Colonic mucosa (tissue), 4 donors: ENCODE data around the gene KLHL11. TPM values are rescaled to one million over a fixed set of nuclear protein-coding genes. Genes with fewer than 3 reads are reported as not detected.

Source experiments
- DNase-seq: peaks from one replicate; pipeline ENCODE4 v3.0.0-alpha.2; 2020
- H3K27ac ChIP-seq: fragments of 200-600 bp; one replicate; pipeline ENCODE4 v1.8.0; 2021
- H3K27me3 ChIP-seq: fragments of 200-600 bp; one replicate; pipeline ENCODE4 v1.8.0; 2021
- H3K36me3 ChIP-seq: fragments of 200-600 bp; one replicate; pipeline ENCODE4 v1.8.0; 2021
- H3K4me1 ChIP-seq: fragments of 200-600 bp; one replicate; pipeline ENCODE4 v1.8.0; 2021; ENCODE audit warnings: mild to moderate bottlenecking
- H3K4me3 ChIP-seq: fragments of 200-600 bp; one replicate; pipeline ENCODE4 v1.8.0; 2021
- H3K9ac ChIP-seq, 2 donors: one replicate each; pipeline ENCODE4 v1.7.0; 2013; ENCODE audit warnings: control low read depth in 2 of 2, low read depth in 2 of 2, low read length in 2 of 2
- H3K9me3 ChIP-seq: fragments of 200-600 bp; one replicate; pipeline ENCODE4 v1.8.0; 2021
- CTCF ChIP-seq: fragments of 200-600 bp; IDR thresholded peaks from one replicate; pipeline ENCODE4 v1.8.0; 2022; ENCODE audit warnings: antibody characterized with exemption, mild to moderate bottlenecking
- intact Hi-C: fragments of 100-400 bp; cut with DNase I; formaldehyde crosslinking; loops from one replicate; pipeline ENCODE4 v1.14.1; 2022
- total RNA-seq, 2 donors: library from RNA; stranded (reverse); fragmentation: NEBNext Ultra II Directional in 1 of 2; extraction: Animal tissue kit (Norgen Biotek cat#: 25700) in 1 of 2; gene quantifications; one replicate each; pipeline ENCODE4 v1.2.1, GENCODE V29; 2021
- donor health status: healthy.
- donor health status: DM: no; HTN: no; CAD: no.
- donor health status: DM: no; HTN: no; CAD: no.

KLHL11 gene
- total RNA-seq, 2 donors from 2014 or later: 10.0 to 14.0 TPM

DNA sequence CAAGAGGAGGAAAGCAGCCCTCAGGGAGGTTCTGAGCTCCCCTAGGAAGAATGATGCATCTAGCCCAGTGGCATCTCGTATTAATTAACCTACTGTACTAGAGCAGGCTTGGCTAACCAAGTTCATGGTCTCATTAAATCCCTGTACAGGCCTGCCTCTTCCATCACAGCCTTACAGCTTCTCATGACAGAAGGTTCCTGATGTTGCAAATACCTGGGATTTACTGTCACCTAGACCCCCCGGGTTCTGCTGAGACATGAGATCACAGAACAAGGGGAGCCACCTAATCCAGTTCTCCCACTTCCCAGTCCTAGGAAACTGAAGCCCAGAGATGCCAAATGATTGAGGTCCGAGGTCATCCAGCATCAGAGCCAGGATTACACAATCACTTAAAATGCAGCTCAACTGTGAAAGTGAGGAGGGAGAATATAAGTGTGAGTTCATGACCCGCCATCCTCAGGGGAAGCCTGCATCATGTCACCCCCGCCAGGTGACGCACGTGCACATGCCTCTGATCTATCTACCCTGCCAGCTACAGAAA lies 29.6 kb upstream of the KLHL11 start:
- Histone ChIP-seq H3K9ac (no peak overlapping the region), H3K9me3 (no peaks in the 10 kb centered on the region), H3K4me3 (no peak overlapping the region), H3K4me1 (no peaks in the 10 kb centered on the region), H3K36me3 (peaks cover 40% of the 10 kb centered on the region), H3K27me3 (no peaks in the 10 kb centered on the region), H3K27ac (no peak overlapping the region)
- intact Hi-C loops: no loop called here
- DNase-seq: no peak
- no peak for TF ChIP-seq CTCF

DNA sequence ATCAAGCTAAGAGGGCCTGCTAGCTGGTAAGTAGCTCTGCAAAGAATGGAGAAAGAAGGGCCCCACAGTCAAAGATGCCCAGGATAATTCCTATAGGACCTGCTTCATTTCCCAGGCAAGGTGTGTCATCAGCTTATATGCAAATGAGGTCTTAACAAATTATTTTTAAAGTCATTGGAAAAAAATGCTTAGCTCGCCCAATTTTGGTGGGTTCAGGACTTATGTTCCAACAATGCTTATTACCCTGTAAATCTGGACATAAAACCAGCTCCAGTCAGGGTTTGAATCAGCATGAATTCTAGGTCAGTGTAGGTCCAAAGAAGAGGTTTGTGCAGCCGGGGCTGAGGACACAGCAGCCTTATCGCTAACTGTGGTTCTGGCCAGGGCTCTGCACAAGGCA lies 28.2 kb upstream of the KLHL11 start:
- H3K36me3 ChIP-seq: peaks cover 36% of the 10 kb centered on the region

GRCh38 chr17:41892021-41892376 lies 26.8 kb upstream of the KLHL11 start:
- Histone ChIP-seq H3K4me1 (no peaks in the 10 kb centered on the region), H3K4me3 (no peak overlapping the region), H3K36me3 (peaks cover 26% of the 10 kb centered on the region), H3K9ac (no peak overlapping the region), H3K9me3 (no peaks in the 10 kb centered on the region), H3K27ac (no peak overlapping the region), H3K27me3 (no peaks in the 10 kb centered on the region)
- no peak for TF ChIP-seq CTCF
- no peak for DNase-seq
- intact Hi-C loops: no loop called here

More for the DNA sequence above, 28.2 kb upstream of the KLHL11 start:
- no peak for DNase-seq
- H3K4me1 ChIP-seq: no peaks in the 10 kb centered on the region
- H3K9ac ChIP-seq: no peak overlapping the region
- no peaks in the 10 kb centered on the region for H3K27me3 ChIP-seq
- no peak for TF ChIP-seq CTCF
- H3K9me3 ChIP-seq: no peaks in the 10 kb centered on the region
- intact Hi-C loops: no loop called here
- no peak overlapping the region for H3K4me3 ChIP-seq
- H3K27ac ChIP-seq: no peak overlapping the region

GRCh38 chr17:41891135-41892020 lies 26.2 kb upstream of the KLHL11 start:
- no peak for DNase-seq
- Histone ChIP-seq H3K4me3 (no peak overlapping the region), H3K27ac (no peak overlapping the region), H3K9me3 (no peaks in the 10 kb centered on the region), H3K27me3 (no peaks in the 10 kb centered on the region), H3K4me1 (no peaks in the 10 kb centered on the region), H3K36me3 (peaks cover 26% of the 10 kb centered on the region), H3K9ac (no peak overlapping the region)
- intact Hi-C loops: no loop called here
- no peak for TF ChIP-seq CTCF

GRCh38 chr17:41888332-41888965 lies 23.2 kb upstream of the KLHL11 start:
- Histone ChIP-seq H3K27ac (no peak overlapping the region), H3K4me1 (no peaks in the 10 kb centered on the region), H3K9me3 (no peaks in the 10 kb centered on the region), H3K9ac (no peak overlapping the region), H3K36me3 (peaks cover 43% of the 10 kb centered on the region), H3K27me3 (no peaks in the 10 kb centered on the region), H3K4me3 (no peak overlapping the region)
- intact Hi-C loops: loop anchor here (10.0 kb wide), 1 partner anchor 144 kb away; no protein-coding TSS in a partner anchor
- TF ChIP-seq CTCF: no peak
- no peak for DNase-seq
